ENCODE results near the gene KCTD16.

The KCTD16 gene

GRCh38 chr5:144370273-144370672, 199.6 kb downstream of the KCTD16 start:
- H3K36me3 ChIP-seq (ENCODE audit: insufficient read depth, low read length) = no peaks in the 10 kb centered on the region
- no peak overlapping the region for H3K4me3 ChIP-seq (ENCODE audit: low read depth in 1 of 2, low read length in 2 of 2)
- no peaks in the 10 kb centered on the region for H3K9me3 ChIP-seq (ENCODE audit: insufficient read depth, low read length, severe bottlenecking)
- no peaks in the 10 kb centered on the region for H3K79me2 ChIP-seq (ENCODE audit: insufficient read depth, low read length)
- no peak overlapping the region for H3K4me2 ChIP-seq (ENCODE audit: insufficient read depth, low read length)
- H3K27ac ChIP-seq (ENCODE audit: low read length) = no peak overlapping the region
- no peak for TF ChIP-seq CTCF (IDR thresholded peaks at IDR 0.05; ENCODE audit: borderline replicate concordance, extremely low read depth, low read length, poor library complexity, severe bottlenecking)
- no peak for TF ChIP-seq EZH2 (IDR thresholded peaks at IDR 0.05; ENCODE audit: borderline replicate concordance, low read depth, low read length, severe bottlenecking)
- H3K27me3 ChIP-seq (ENCODE audit: insufficient read depth, low read length, poor library complexity) = no peaks in the 10 kb centered on the region
- no peak overlapping the region for H2AFZ ChIP-seq (ENCODE audit: low read depth, low read length)
- H4K20me1 ChIP-seq (ENCODE audit: insufficient read depth, low read length) = no peaks in the 10 kb centered on the region
- H3K4me1 ChIP-seq (ENCODE audit: insufficient read depth, low read length) = no peaks in the 10 kb centered on the region
- no peak overlapping the region for H3K9ac ChIP-seq (ENCODE audit: low read depth, low read length)
- DNase-seq (no peak), ATAC-seq (ENCODE audit: insufficient read depth, low read depth) (no peak)

GRCh38 chr5:144374637-144375036, 204.0 kb downstream of the KCTD16 start:
- Histone ChIP-seq H2AFZ (ENCODE audit: low read depth, low read length) (no peak overlapping the region), H3K36me3 (ENCODE audit: insufficient read depth, low read length) (no peaks in the 10 kb centered on the region), H3K27ac (ENCODE audit: low read length) (no peak overlapping the region), H3K79me2 (ENCODE audit: insufficient read depth, low read length) (no peaks in the 10 kb centered on the region), H3K9me3 (ENCODE audit: insufficient read depth, low read length, severe bottlenecking) (no peaks in the 10 kb centered on the region), H3K4me2 (ENCODE audit: insufficient read depth, low read length) (no peak overlapping the region), H3K27me3 (ENCODE audit: insufficient read depth, low read length, poor library complexity) (peaks cover 6% of the 10 kb centered on the region), H3K4me1 (ENCODE audit: insufficient read depth, low read length) (no peaks in the 10 kb centered on the region), H3K9ac (ENCODE audit: low read depth, low read length) (no peak overlapping the region), H3K4me3 (ENCODE audit: low read depth in 1 of 2, low read length in 2 of 2) (no peak overlapping the region), H4K20me1 (ENCODE audit: insufficient read depth, low read length) (no peaks in the 10 kb centered on the region)
- no peak for DNase-seq
- ATAC-seq (ENCODE audit: insufficient read depth, low read depth) = no peak
- TF ChIP-seq EZH2 (IDR thresholded peaks at IDR 0.05; ENCODE audit: borderline replicate concordance, low read depth, low read length, severe bottlenecking) (no peak), CTCF (IDR thresholded peaks at IDR 0.05; ENCODE audit: borderline replicate concordance, extremely low read depth, low read length, poor library complexity, severe bottlenecking) (no peak)

GRCh38 chr5:144377207-144377606, 206.5 kb downstream of the KCTD16 start:
- H2AFZ ChIP-seq (ENCODE audit: low read depth, low read length) = no peak overlapping the region

More at GRCh38 chr5:144377207-144377606, 206.5 kb downstream of the KCTD16 start:
- Histone ChIP-seq H3K9me3 (ENCODE audit: insufficient read depth, low read length, severe bottlenecking) (no peaks in the 10 kb centered on the region), H4K20me1 (ENCODE audit: insufficient read depth, low read length) (no peaks in the 10 kb centered on the region), H3K4me1 (ENCODE audit: insufficient read depth, low read length) (no peaks in the 10 kb centered on the region), H3K4me3 (ENCODE audit: low read depth in 1 of 2, low read length in 2 of 2) (no peak overlapping the region), H3K36me3 (ENCODE audit: insufficient read depth, low read length) (no peaks in the 10 kb centered on the region), H3K27ac (ENCODE audit: low read length) (no peak overlapping the region), H3K4me2 (ENCODE audit: insufficient read depth, low read length) (no peak overlapping the region), H3K27me3 (ENCODE audit: insufficient read depth, low read length, poor library complexity) (peaks cover 6% of the 10 kb centered on the region), H3K9ac (ENCODE audit: low read depth, low read length) (no peak overlapping the region), H3K79me2 (ENCODE audit: insufficient read depth, low read length) (no peaks in the 10 kb centered on the region)
- ATAC-seq (ENCODE audit: insufficient read depth, low read depth) = no peak
- TF ChIP-seq EZH2 (IDR thresholded peaks at IDR 0.05; ENCODE audit: borderline replicate concordance, low read depth, low read length, severe bottlenecking) (no peak), CTCF (IDR thresholded peaks at IDR 0.05; ENCODE audit: borderline replicate concordance, extremely low read depth, low read length, poor library complexity, severe bottlenecking) (no peak)
- DNase-seq = no peak
